H9 (cell line): ENCODE results near the gene GLCCI1. TPM values are rescaled to one million over a fixed set of nuclear protein-coding genes. Genes with fewer than 3 reads are reported as not detected.

Experiments used
- DNase-seq: peaks from one replicate; pipeline ENCODE4 v3.0.0-alpha.2; 2017
- H2AFZ ChIP-seq: one replicate; pipeline ENCODE4 v1.6.1; 2013; ENCODE audit warnings: mild to moderate bottlenecking, low read length, control low read depth, moderate library complexity
- H2AK5ac ChIP-seq: 2 replicates; pipeline ENCODE4 v1.6.1; 2013; ENCODE audit warnings: low read length, control low read depth, mixed read lengths; ENCODE audit not compliant: insufficient read length
- H2BK120ac ChIP-seq: one replicate; pipeline ENCODE4 v1.6.1; 2013; ENCODE audit warnings: low read depth, mild to moderate bottlenecking, low read length, control low read depth, inconsistent platforms; ENCODE audit not compliant: poor library complexity, severe bottlenecking
- H2BK12ac ChIP-seq: 2 replicates; pipeline ENCODE4 v1.6.1; 2013; ENCODE audit warnings: low read length, control low read depth, mixed read lengths, low read depth; ENCODE audit not compliant: insufficient read length
- H2BK15ac ChIP-seq: 2 replicates; pipeline ENCODE4 v1.6.1; 2013; ENCODE audit warnings: low read depth, low read length, control low read depth
- H2BK20ac ChIP-seq: one replicate; pipeline ENCODE4 v1.6.1; 2013; ENCODE audit warnings: low read depth, mild to moderate bottlenecking, low read length, control low read depth, inconsistent platforms; ENCODE audit not compliant: poor library complexity, severe bottlenecking
- H2BK5ac ChIP-seq: 2 replicates; pipeline ENCODE4 v1.6.1; 2013; ENCODE audit warnings: low read length, control low read depth, mixed read lengths; ENCODE audit not compliant: insufficient read length
- H3K14ac ChIP-seq: 2 replicates; pipeline ENCODE4 v1.6.1; 2013; ENCODE audit warnings: low read length, control low read depth; ENCODE audit not compliant: insufficient read depth
- H3K18ac ChIP-seq: 2 replicates; pipeline ENCODE4 v1.6.1; 2013; ENCODE audit warnings: low read depth, mild to moderate bottlenecking, mixed read lengths, low read length, control low read depth; ENCODE audit not compliant: insufficient read length
- H3K23ac ChIP-seq: 2 replicates; pipeline ENCODE4 v1.6.1; 2013; ENCODE audit warnings: low read length, control low read depth, mixed read lengths, low read depth; ENCODE audit not compliant: insufficient read length
- H3K23me2 ChIP-seq: 2 replicates; pipeline ENCODE4 v1.6.1; 2013; ENCODE audit warnings: low read depth, mild to moderate bottlenecking, mixed read lengths, low read length, control low read depth; ENCODE audit not compliant: insufficient read length, poor library complexity, severe bottlenecking
- H3K27ac ChIP-seq: 2 replicates; pipeline ENCODE4 v1.5.1; 2013; ENCODE audit warnings: low read length, control low read depth, mixed read lengths, low read depth; ENCODE audit not compliant: insufficient read length
- H3K27me3 ChIP-seq: 2 replicates; pipeline ENCODE4 v1.6.1; 2013; ENCODE audit warnings: low read length, control low read depth, inconsistent platforms; ENCODE audit not compliant: insufficient read depth
- H3K4ac ChIP-seq: 2 replicates; pipeline ENCODE4 v1.6.1; 2013; ENCODE audit warnings: low read depth, mild to moderate bottlenecking, control low read depth, inconsistent platforms, low read length, moderate library complexity
- H3K4me1 ChIP-seq: 2 replicates; pipeline ENCODE4 v1.6.1; 2013; ENCODE audit warnings: low read length, control low read depth, inconsistent platforms; ENCODE audit not compliant: insufficient read depth
- H3K4me2 ChIP-seq: 2 replicates; pipeline ENCODE4 v1.6.1; 2013; ENCODE audit warnings: low read length, control low read depth, mixed read lengths; ENCODE audit not compliant: insufficient read length, insufficient read depth
- H3K56ac ChIP-seq: 2 replicates; pipeline ENCODE4 v1.6.1; 2013; ENCODE audit warnings: low read depth, mild to moderate bottlenecking, mixed read lengths, low read length, control low read depth; ENCODE audit not compliant: insufficient read length
- H3K79me1 ChIP-seq: 2 replicates; pipeline ENCODE4 v1.6.1; 2013; ENCODE audit warnings: low read depth, mild to moderate bottlenecking, moderate library complexity, low read length, control low read depth, inconsistent platforms; ENCODE audit not compliant: insufficient read depth, poor library complexity, severe bottlenecking
- H3K79me2 ChIP-seq: 2 replicates; pipeline ENCODE4 v1.6.1; 2013; ENCODE audit warnings: low read length, control low read depth, inconsistent platforms; ENCODE audit not compliant: insufficient read depth
- H3K9ac ChIP-seq: 2 replicates; pipeline ENCODE4 v1.6.1; 2013; ENCODE audit warnings: low read length, control low read depth, mixed read lengths; ENCODE audit not compliant: insufficient read length; ENCODE audit errors: extremely low read depth
- H3K9me3 ChIP-seq: one replicate; pipeline ENCODE4 v1.6.1; 2013; ENCODE audit warnings: low read depth, low read length, inconsistent platforms; ENCODE audit not compliant: control insufficient read depth
- H3T11ph ChIP-seq: one replicate; pipeline ENCODE4 v1.6.1; 2013; ENCODE audit warnings: mild to moderate bottlenecking, low read length, control low read depth, inconsistent platforms
- H4K20me1 ChIP-seq: one replicate; pipeline ENCODE4 v1.6.1; 2013; ENCODE audit not compliant: control insufficient read depth, insufficient read length, insufficient read depth
- H4K5ac ChIP-seq: 2 replicates; pipeline ENCODE4 v1.6.1; 2013; ENCODE audit warnings: low read depth, mild to moderate bottlenecking, mixed read lengths, low read length, control low read depth; ENCODE audit not compliant: insufficient read length
- H4K8ac ChIP-seq: replicated peaks from 2 replicates; pipeline ENCODE4 v1.6.1; 2013; ENCODE audit warnings: low read length, control low read depth, mixed read lengths, low read depth; ENCODE audit not compliant: insufficient read length
- H4K91ac ChIP-seq: 2 replicates; pipeline ENCODE4 v1.6.1; 2013; ENCODE audit warnings: low read depth, mild to moderate bottlenecking, moderate library complexity, mixed read lengths, low read length, control low read depth; ENCODE audit not compliant: insufficient read length
- H3K27ac Mint-ChIP-seq, 3 experiments: 2 replicates in 2 of 3; 3 replicates in 1 of 3; pipeline ENCODE4 v1.8.0; 2020 to 2021; ENCODE audit warnings: mixed read lengths in 3 of 3, mild to moderate bottlenecking in 1 of 3, moderate library complexity in 1 of 3
- H3K27me3 Mint-ChIP-seq: 2 replicates; pipeline ENCODE4 v1.8.0; 2021; ENCODE audit warnings: low read depth, mild to moderate bottlenecking, moderate library complexity, mixed read lengths
- H3K36me3 Mint-ChIP-seq, 3 experiments: 2 replicates in 2 of 3; 3 replicates in 1 of 3; pipeline ENCODE4 v1.8.0; 2020 to 2021; ENCODE audit warnings: low read depth in 3 of 3, mixed read lengths in 3 of 3; ENCODE audit not compliant: insufficient read depth in 1 of 3
- H3K4me1 Mint-ChIP-seq, 2 experiments: 2 replicates each; pipeline ENCODE4 v1.8.0; 2020; ENCODE audit warnings: mixed read lengths in 2 of 2
- H3K4me3 Mint-ChIP-seq, 2 experiments: 2 replicates in 1 of 2; 3 replicates in 1 of 2; pipeline ENCODE4 v1.8.0; 2020 to 2021; ENCODE audit warnings: mild to moderate bottlenecking in 2 of 2, mixed read lengths in 2 of 2, moderate library complexity in 1 of 2
- H3K9me3 Mint-ChIP-seq, 2 experiments: 2 replicates in 1 of 2; 3 replicates in 1 of 2; pipeline ENCODE4 v1.8.0; 2020; ENCODE audit warnings: mild to moderate bottlenecking in 2 of 2, mixed read lengths in 2 of 2, moderate library complexity in 1 of 2
- CTCF ChIP-seq: fragments of 200-600 bp; sonication (generic); conservative IDR thresholded peaks from 3 replicates; pipeline ENCODE4 v1.8.0; 2021; ENCODE audit warnings: antibody characterized with exemption, mild to moderate bottlenecking
- WGBS: extraction: QIAGEN DNeasy Blood & Tissue Kit; methylation state at CpG from one replicate; pipeline ENCODE4 v1.1.7; 2013; ENCODE audit warnings: missing lambda C conversion rate, low lambda C conversion rate, mixed read lengths; ENCODE audit not compliant: insufficient read length; ENCODE audit errors: extremely low coverage; 5-methylcytosine and 5-hydroxymethylcytosine counted together
- total RNA-seq: library from RNA; stranded (reverse); gene quantifications from 2 replicates; pipeline ENCODE4 v1.2.1, GENCODE V29; 2021

The GLCCI1 gene
- total RNA-seq, 1 experiment from 2014 or later: 19.1 TPM

GRCh38 chr7:8082762-8083161 is 114.2 kb downstream of the GLCCI1 start:
- H3K36me3 Mint-ChIP-seq: peaks cover 4 to 11% (median 8%) of the 10 kb centered on the region in 3 experiments; a peak in 5 of 7 replicates
- Histone ChIP-seq H4K20me1 (no peaks in the 10 kb centered on the region), H3K9ac (no peak overlapping the region), H2BK15ac (no peak overlapping the region), H2AK5ac (no peak overlapping the region), H2BK12ac (no peak overlapping the region), H3K18ac (no peak overlapping the region), H3K4me1 (0 out of 2 replicates have a peak, but pooled peaks cover 2% of the 10 kb centered on the region), H3K23me2 (no peaks in the 10 kb centered on the region), H4K8ac (no peak overlapping the region), H3K27me3 (no peaks in the 10 kb centered on the region), H3K9me3 (no peaks in the 10 kb centered on the region), H3K14ac (no peak overlapping the region), H4K91ac (no peak overlapping the region), H3K56ac (no peak overlapping the region), H4K5ac (no peak overlapping the region), H3T11ph (no peak overlapping the region), H2BK20ac (no peak overlapping the region), H3K79me2 (no peaks in the 10 kb centered on the region), H3K4me2 (no peak overlapping the region), H2AFZ (no peak overlapping the region), H3K4ac (no peak overlapping the region), H3K23ac (no peak overlapping the region), H2BK5ac (no peak overlapping the region), H2BK120ac (no peak overlapping the region), H3K27ac (no peak overlapping the region), H3K79me1 (no peaks in the 10 kb centered on the region)
- H3K27me3 Mint-ChIP-seq: no peaks in the 10 kb centered on the region
- DNase-seq: no peak
- TF ChIP-seq CTCF: no peak
- H3K4me1 Mint-ChIP-seq: peaks cover 25 to 29% of the 10 kb centered on the region in 2 experiments
- H3K27ac Mint-ChIP-seq: no peak overlapping the region
- no CpG with 5 or more reads among the region's 2 CpGs for WGBS
- no peaks in the 10 kb centered on the region for H3K9me3 Mint-ChIP-seq
- no peak overlapping the region for H3K4me3 Mint-ChIP-seq
